ENCODE results near the gene TLX3. TPM values are rescaled to one million over a fixed set of nuclear protein-coding genes. Genes with fewer than 3 reads are reported as not detected.
"Not testable (repeated sequence)": the region's sequence is repeated elsewhere in the genome, so short reads cannot be mapped to it uniquely, and the experiment has no call there.

Gene TLX3
- total and polyA plus RNA-seq, 2 donors, result 0.16 to 0.32 TPM

DNA sequence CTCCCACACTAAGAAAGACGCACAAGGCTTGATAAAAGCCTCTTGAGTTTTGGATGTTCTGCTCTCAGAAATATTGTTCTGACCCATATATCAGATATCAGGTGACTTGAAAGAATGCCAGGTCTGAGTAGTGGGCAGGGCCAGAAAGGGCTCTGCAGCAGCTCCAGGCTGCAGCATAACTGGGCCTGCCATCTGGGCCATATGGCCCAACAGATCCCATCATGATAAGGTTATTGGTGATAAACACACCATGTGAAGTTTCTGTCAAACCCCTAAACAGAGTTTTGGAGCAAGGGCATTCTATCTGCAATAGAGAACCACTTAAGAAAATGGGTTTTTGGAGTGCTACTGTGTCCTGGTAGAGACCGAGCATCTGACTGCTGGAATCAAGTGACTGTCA is 48.8 kb downstream of the TLX3 start:
- Histone ChIP-seq H3K27ac (ENCODE audit: low read depth) (no peak overlapping the region), H3K4me1 (ENCODE audit: insufficient read depth) (no peaks in the 10 kb centered on the region), H3K36me3 (ENCODE audit: insufficient read depth) (no peaks in the 10 kb centered on the region), H3K4me3 (ENCODE audit: low read depth, low read length) (no peak overlapping the region)
- 93% methylated on average over 2 of the region's 2 CpGs for WGBS
- no peak for DNase-seq (ENCODE audit: extremely low spot score)

DNA sequence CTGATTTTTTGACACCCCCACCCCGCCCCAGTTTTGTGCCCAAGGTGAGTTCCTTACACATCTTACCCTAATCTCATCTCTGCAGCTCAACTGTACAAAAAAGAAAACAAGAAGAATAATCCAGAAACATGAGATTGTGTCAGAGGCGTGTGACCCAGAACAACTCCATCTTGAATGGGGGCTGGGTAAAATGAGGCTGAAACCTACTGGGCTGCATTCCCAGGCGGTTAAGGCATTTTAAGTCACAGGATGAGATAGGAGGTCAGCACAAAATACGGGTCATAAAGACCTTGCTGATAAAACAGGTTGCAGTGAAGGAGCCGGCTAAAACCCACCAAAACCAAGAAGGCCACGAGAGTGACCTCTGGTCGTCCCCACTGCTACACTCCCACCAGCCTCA is 52.1 kb downstream of the TLX3 start:
- H3K4me1 ChIP-seq (ENCODE audit: insufficient read depth); H3K27ac ChIP-seq (ENCODE audit: low read depth); H3K4me3 ChIP-seq (ENCODE audit: low read depth, low read length); DNase-seq (ENCODE audit: extremely low spot score); H3K36me3 ChIP-seq (ENCODE audit: insufficient read depth): not testable (repeated sequence)
- WGBS, result 60% methylated on average over 7 of the region's 7 CpGs

Small RNAs within 50 kb of the gene (small RNA-seq; reads per million reads assigned to genes)
- gene AC091980.1, result not detected
- gene RN7SL339P, result not detected

Other genes starting within 250 kb of the TLX3 start
- gene NPM1, start 78.6 kb downstream of the TLX3 start, total RNA-seq, result 1,536 TPM
- gene NPM1, start 78.6 kb downstream of the TLX3 start, polyA plus RNA-seq, result 1,626 TPM
- gene FGF18, start 110.4 kb downstream of the TLX3 start, total RNA-seq, result 1.0 TPM
- 1.4 TPM for gene FGF18, start 110.4 kb downstream of the TLX3 start, polyA plus RNA-seq

Measured in urinary bladder (tissue), 4 donors.